PC-3 (cell line): ENCODE measurements around the gene TIMM29. TPM values are rescaled to one million over a fixed set of nuclear protein-coding genes. Genes with fewer than 3 reads are reported as not detected.

ENCODE experiments used
- ATAC-seq: fragments of 200-7000 bp; cut with Tn5 transposase; 2 replicates; pipeline ENCODE4 v1.9.1; 2020; ENCODE audit warnings: mild to moderate bottlenecking, moderate library complexity
- BruUV-seq: library from RNA; stranded (reverse); fragments of 400-500 nt; replicated peaks from 2 replicates; lab custom pipeline; 2021; lab: Mats Ljungman, UMichigan
- CTCF ChIA-PET: fragments of 300-600 bp; sonication (Branson Sonifier 250); formaldehyde crosslinking; loops from one replicate; lab custom pipeline; 2022; ENCODE audit warnings: antibody characterized with exemption; lab: Charles Lee
- POLR2A ChIA-PET: fragments of 300-600 bp; sonication (Branson Sonifier 250); formaldehyde crosslinking; loops from one replicate; lab custom pipeline; 2022; ENCODE audit warnings: antibody characterized with exemption; ENCODE audit not compliant: unreplicated experiment; lab: Charles Lee
- DNase-seq: peaks from one replicate; pipeline ENCODE4 v3.0.0-alpha.2; 2015
- H2AFZ ChIP-seq: fragments of 300-600 bp; sonication (generic); 2 replicates; pipeline ENCODE4 v1.6.0; 2016; ENCODE audit warnings: antibody characterized with exemption, low read length
- H3F3A ChIP-seq: fragments of 300-600 bp; sonication (generic); one replicate; pipeline ENCODE4 v1.6.0; 2017; ENCODE audit warnings: antibody characterized with exemption, low read length, control low read depth, mild to moderate bottlenecking; ENCODE audit not compliant: unreplicated experiment
- H3K27ac ChIP-seq: fragments of 300-600 bp; sonication (generic); 2 replicates; pipeline ENCODE4 v1.5.1; 2016; ENCODE audit warnings: mild to moderate bottlenecking, low read length
- H3K27me3 ChIP-seq: fragments of 300-600 bp; sonication (generic); 2 replicates; pipeline ENCODE4 v1.6.1; 2016; ENCODE audit warnings: low read length, mixed read lengths
- H3K36me3 ChIP-seq: fragments of 300-600 bp; sonication (generic); 2 replicates; pipeline ENCODE4 v1.6.1; 2016; ENCODE audit warnings: low read depth, mixed run types, low read length, mixed read lengths
- H3K4me1 ChIP-seq: fragments of 300-600 bp; sonication (generic); 2 replicates; pipeline ENCODE4 v1.5.1; 2016; ENCODE audit warnings: low read length; ENCODE audit not compliant: insufficient read depth
- H3K4me2 ChIP-seq: fragments of 300-600 bp; sonication (generic); 2 replicates; pipeline ENCODE4 v1.6.0; 2016; ENCODE audit warnings: low read length
- H3K4me3 ChIP-seq: fragments of 300-600 bp; sonication (generic); 2 replicates; pipeline ENCODE4 v1.5.1; 2016; ENCODE audit warnings: mild to moderate bottlenecking, low read length, mixed read lengths
- H3K79me2 ChIP-seq: fragments of 300-600 bp; sonication (generic); 2 replicates; pipeline ENCODE4 v1.6.1; 2017; ENCODE audit warnings: low read length, mixed read lengths
- H3K9ac ChIP-seq: fragments of 300-600 bp; sonication (generic); 2 replicates; pipeline ENCODE4 v1.6.0; 2016; ENCODE audit warnings: mild to moderate bottlenecking, low read length
- H3K9me2 ChIP-seq: fragments of 300-600 bp; sonication (generic); replicated peaks from 2 replicates; pipeline ENCODE4 v1.6.1; 2016; ENCODE audit warnings: mixed run types, low read length, mixed read lengths
- H3K9me3 ChIP-seq: fragments of 300-600 bp; sonication (generic); 2 replicates; pipeline ENCODE4 v1.6.1; 2016; ENCODE audit warnings: low read length, mixed read lengths
- H4K20me1 ChIP-seq: fragments of 300-600 bp; sonication (generic); 2 replicates; pipeline ENCODE4 v1.6.1; 2016; ENCODE audit warnings: low read length, mixed read lengths
- CTCF ChIP-seq: fragments of 300-600 bp; sonication (generic); conservative IDR thresholded peaks from 2 replicates; pipeline ENCODE4 v1.5.1; 2017; ENCODE audit warnings: antibody characterized with exemption, low read depth, mild to moderate bottlenecking, low read length
- EZH2 ChIP-seq: fragments of 300-600 bp; sonication (generic); IDR thresholded peaks from one replicate; pipeline ENCODE4 v1.6.1; 2017; ENCODE audit warnings: antibody characterized with exemption, mild to moderate bottlenecking, low read length; ENCODE audit not compliant: unreplicated experiment
- EZH2phosphoT487 ChIP-seq: fragments of 300-600 bp; sonication (generic); IDR thresholded peaks from 2 replicates; pipeline ENCODE4 v1.6.1; 2018; ENCODE audit warnings: mild to moderate bottlenecking, antibody characterized with exemption, low read length, borderline replicate concordance
- intact Hi-C: fragments of 100-400 bp; cut with micrococcal nuclease; formaldehyde crosslinking; loops from 2 replicates; pipeline ENCODE4 v1.9.0; 2023
- total RNA-seq: library from RNA; depleted of rRNA; stranded (reverse); fragments of >200 nt; gene quantifications from 2 replicates; pipeline ENCODE4 v1.2.3, GENCODE V29; 2014

TIMM29 gene
- total RNA-seq, 1 experiment from 2014 or later, result 60.7 TPM

GRCh38 chr19:10908380-10908960, 20.1 kb upstream of the TIMM29 start:
- no peak overlapping the region for H3K9ac ChIP-seq
- H3K36me3 ChIP-seq, result peaks cover 21% of the 10 kb centered on the region
- POLR2A ChIA-PET, result no interaction called here
- TF ChIP-seq EZH2, result no peak
- TF ChIP-seq EZH2phosphoT487, result no peak
- no peak for TF ChIP-seq CTCF
- H3K4me3 ChIP-seq, result no peak overlapping the region
- no peaks in the 10 kb centered on the region for H3F3A ChIP-seq
- ATAC-seq, result no peak
- H2AFZ ChIP-seq, result no peak overlapping the region
- TSS peak; percentile 23 for BruUV-seq
- DNase-seq, result no peak
- CTCF ChIA-PET, result no interaction called here
- H3K9me2 ChIP-seq, result no peaks in the 10 kb centered on the region
- no peaks in the 10 kb centered on the region for H4K20me1 ChIP-seq
- intact Hi-C loops, result no loop called here
- H3K27ac ChIP-seq, result no peak overlapping the region
- H3K79me2 ChIP-seq, result 0 out of 2 replicates have a peak, but pooled peaks cover 6% of the 10 kb centered on the region
- H3K9me3 ChIP-seq, result no peaks in the 10 kb centered on the region
- no peak overlapping the region for H3K4me2 ChIP-seq
- H3K4me1 ChIP-seq, result no peaks in the 10 kb centered on the region
- no peaks in the 10 kb centered on the region for H3K27me3 ChIP-seq

- Histone ChIP-seq H3K9me2 (no peaks in the 10 kb centered on the region), H3K79me2 (no peaks in the 10 kb centered on the region), H3K27ac (no peak overlapping the region), H3K36me3 (peaks cover 21% of the 10 kb centered on the region), H3K9ac (no peak overlapping the region), H4K20me1 (no peaks in the 10 kb centered on the region), H3K4me3 (no peak overlapping the region), H3K4me2 (no peak overlapping the region), H2AFZ (no peak overlapping the region), H3K9me3 (no peaks in the 10 kb centered on the region), H3K27me3 (no peaks in the 10 kb centered on the region), H3F3A (no peaks in the 10 kb centered on the region), H3K4me1 (peaks cover 15% of the 10 kb centered on the region)
- CTCF ChIA-PET, result no interaction called here
- POLR2A ChIA-PET, result no interaction called here
- ATAC-seq (no peak), DNase-seq (no peak)
- no TSS peak for BruUV-seq
- TF ChIP-seq EZH2, result no peak
- no peak for TF ChIP-seq EZH2phosphoT487
- no peak for TF ChIP-seq CTCF
- intact Hi-C loops, result no loop called here
These were observed 16.8 kb upstream of the TIMM29 start for GRCh38 chr19:10911579-10912363.

- Histone ChIP-seq H3K9me2 (no peaks in the 10 kb centered on the region), H3K4me1 (peaks cover 15% of the 10 kb centered on the region), H3K4me3 (no peak overlapping the region), H3K79me2 (no peaks in the 10 kb centered on the region), H3K36me3 (peaks cover 21% of the 10 kb centered on the region), H3K9ac (no peak overlapping the region), H3K27ac (no peak overlapping the region), H4K20me1 (no peaks in the 10 kb centered on the region), H3K4me2 (no peak overlapping the region), H3K9me3 (no peaks in the 10 kb centered on the region), H3K27me3 (no peaks in the 10 kb centered on the region), H3F3A (no peaks in the 10 kb centered on the region), H2AFZ (no peak overlapping the region)
- POLR2A ChIA-PET, result no interaction called here
- CTCF ChIA-PET, result no interaction called here
- no TSS peak for BruUV-seq
- no peak for ATAC-seq
- DNase-seq, result no peak
- intact Hi-C loops, result no loop called here
- no peak for TF ChIP-seq EZH2phosphoT487
- TF ChIP-seq EZH2, result no peak
- TF ChIP-seq CTCF, result no peak
These were observed 16.0 kb upstream of the TIMM29 start for GRCh38 chr19:10912619-10913018.
